ENCODE measurements around the gene SLC12A2. TPM values are rescaled to one million over a fixed set of nuclear protein-coding genes. Genes with fewer than 3 reads are reported as not detected.

Gene SLC12A2
- total and polyA plus RNA-seq, 2 of the 4 experiments (the other 2 are of a cell fraction) = 5.6 to 30.3 TPM

GRCh38 chr5:128085413-128085812 is 1.8 kb downstream of the SLC12A2 start (continued):
- TF ChIP-seq USF2 (IDR thresholded peaks at IDR 0.05; ENCODE audit: low read depth, low read length) = no peak
- no peak for TF ChIP-seq MAZ (IDR thresholded peaks at IDR 0.05; ENCODE audit: borderline replicate concordance, low read depth, low read length)
- no peak for TF ChIP-seq MAFK (IDR thresholded peaks at IDR 0.05; ENCODE audit: low read depth, low read length)
- no peak for TF ChIP-seq CEBPB (IDR thresholded peaks at IDR 0.05; ENCODE audit: low read depth, low read length)
- no peak for TF ChIP-seq RCOR1 (IDR thresholded peaks at IDR 0.05; ENCODE audit: insufficient replicate concordance, low read length)
- no peak for TF ChIP-seq BHLHE40 (IDR thresholded peaks at IDR 0.05; ENCODE audit: low read depth, low read length)

- CTCF ChIA-PET = interaction anchor here (0.9 kb wide), 1 partner anchor 10 kb away, joined by 3 read pairs; no protein-coding TSS in a partner anchor
- Histone ChIP-seq H3K14ac (replicated peaks; ENCODE audit: low read depth, low read length) (no peak overlapping the region), H4K91ac (ENCODE audit: insufficient read depth, low read depth, low read length) (no peak overlapping the region), H3K9ac (ENCODE audit: low read depth, low read length) (no peak overlapping the region), H4K8ac (ENCODE audit: low read depth in 2 of 2, low read length in 2 of 2) (no peak overlapping the region), H3K56ac (ENCODE audit: extremely low read depth, insufficient read depth, low read length) (no peak overlapping the region), H2BK120ac (ENCODE audit: low read depth, low read length) (no peak overlapping the region), H2BK5ac (ENCODE audit: low read depth, low read length, poor library complexity, severe bottlenecking) (no peak overlapping the region), H3K27ac (ENCODE audit: insufficient read depth, low read length) (no peak overlapping the region), H3K79me1 (ENCODE audit: low read depth in 1 of 2, low read length in 2 of 2) (peaks cover 10 to 11% of the 10 kb centered on the region in 2 experiments; a peak in 3 of 4 replicates), H2AK5ac (ENCODE audit: low read depth, low read length) (no peak overlapping the region), H3K9me3 (ENCODE audit: control insufficient read depth, insufficient read depth, low read length) (no peaks in the 10 kb centered on the region), H3K27me3 (ENCODE audit: control insufficient read depth, insufficient read depth, low read length) (no peaks in the 10 kb centered on the region), H3K4ac (ENCODE audit: low read depth, low read length) (no peak overlapping the region), H3K4me2 (ENCODE audit: low read depth, low read length) (no peak overlapping the region), H3K36me3 (ENCODE audit: control insufficient read depth, insufficient read depth, low read length) (no peaks in the 10 kb centered on the region), H3K23ac (ENCODE audit: low read depth, low read length) (no peak overlapping the region), H4K5ac (ENCODE audit: low read depth, low read length) (no peak overlapping the region), H3K18ac (ENCODE audit: low read depth, low read length) (no peak overlapping the region), H2AFZ (replicated peaks; ENCODE audit: low read length, poor library complexity) (no peak overlapping the region), H3K4me1 (ENCODE audit: control insufficient read depth, insufficient read depth, low read length) (no peaks in the 10 kb centered on the region; the same call in 1 of the 2 replicates), H3K9me1 (ENCODE audit: insufficient read depth, low read length) (no peaks in the 10 kb centered on the region), H2BK20ac (ENCODE audit: low read depth, low read length) (no peak overlapping the region), H4K20me1 (ENCODE audit: insufficient read depth, low read length) (no peaks in the 10 kb centered on the region), H2BK15ac (ENCODE audit: low read depth, low read length) (no peak overlapping the region), H3K4me3 (ENCODE audit: insufficient read depth, low read depth, low read length) (no peak overlapping the region), H2AK9ac (replicated peaks; ENCODE audit: low read depth, low read length, poor library complexity) (no peak overlapping the region)
- dilution Hi-C loops (cut with HindIII; ENCODE audit: low sequenced_read_pairs, unreplicated experiment) = no loop called here
- ATAC-seq (ENCODE audit: low read depth) (no peak), DNase-seq (no peak)
- intact Hi-C loops (cut with micrococcal nuclease) = no loop called here
- no TSS peak for BruUV-seq (replicated peaks)
- in situ Hi-C loops (cut with MboI; ENCODE audit: low sequenced_read_pairs) = no loop called here
- POLR2A ChIA-PET (ENCODE audit: unreplicated experiment) = no interaction called here
- no peak for TF ChIP-seq CHD1 (IDR thresholded peaks at IDR 0.05; ENCODE audit: low read depth, low read length)
- no peak for TF ChIP-seq CTCF (conservative IDR thresholded peaks at IDR 0.05; ENCODE audit: low read depth, low read length)
- TF ChIP-seq NFE2L2 (IDR thresholded peaks at IDR 0.05; ENCODE audit: low read depth, low read length) = no peak
- no peak for TF ChIP-seq RCOR1 (IDR thresholded peaks at IDR 0.05; ENCODE audit: insufficient replicate concordance, low read length)
- TF ChIP-seq MAFK (IDR thresholded peaks at IDR 0.05; ENCODE audit: low read depth, low read length) = no peak
- no peak for TF ChIP-seq CEBPB (IDR thresholded peaks at IDR 0.05; ENCODE audit: low read depth, low read length)
- TF ChIP-seq RAD21 (IDR thresholded peaks at IDR 0.05; ENCODE audit: low read length) = no peak
- no peak for TF ChIP-seq BHLHE40 (IDR thresholded peaks at IDR 0.05; ENCODE audit: low read depth, low read length)
- no peak for TF ChIP-seq ELK1 (IDR thresholded peaks at IDR 0.05; ENCODE audit: borderline replicate concordance, low read depth, low read length)
- TF ChIP-seq FOS (IDR thresholded peaks at IDR 0.05; ENCODE audit: low read depth, low read length) = no peak
- TF ChIP-seq MAZ (IDR thresholded peaks at IDR 0.05; ENCODE audit: borderline replicate concordance, low read depth, low read length) = no peak
These were observed 8.0 kb downstream of the SLC12A2 start for GRCh38 chr5:128091579-128091978.

Data from IMR-90 (cell line).